ENCODE results near the gene BSN.

BSN gene

DNA sequence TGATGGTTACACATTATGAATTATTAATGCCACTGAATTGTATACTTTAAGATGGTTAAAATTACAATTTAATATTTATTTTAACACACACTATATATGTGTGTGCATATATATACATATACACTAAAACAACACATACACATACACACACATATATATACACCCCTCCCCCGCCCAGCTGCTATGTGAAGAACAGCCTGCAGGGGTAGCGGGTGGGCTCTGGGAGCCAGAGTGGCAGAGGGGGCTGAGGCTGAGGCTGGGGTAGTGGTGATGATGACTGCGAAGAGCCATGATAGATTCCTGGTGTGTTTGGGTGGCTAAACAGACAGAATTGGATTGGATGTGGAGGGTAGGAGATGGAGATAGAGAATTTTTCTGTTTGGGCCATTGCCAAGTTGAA is 80.5 kb downstream of the BSN start:
- no peak for DNase-seq

GRCh38 chr3:49636883-49637609 is 82.8 kb downstream of the BSN start:
- no peak for DNase-seq

DNA sequence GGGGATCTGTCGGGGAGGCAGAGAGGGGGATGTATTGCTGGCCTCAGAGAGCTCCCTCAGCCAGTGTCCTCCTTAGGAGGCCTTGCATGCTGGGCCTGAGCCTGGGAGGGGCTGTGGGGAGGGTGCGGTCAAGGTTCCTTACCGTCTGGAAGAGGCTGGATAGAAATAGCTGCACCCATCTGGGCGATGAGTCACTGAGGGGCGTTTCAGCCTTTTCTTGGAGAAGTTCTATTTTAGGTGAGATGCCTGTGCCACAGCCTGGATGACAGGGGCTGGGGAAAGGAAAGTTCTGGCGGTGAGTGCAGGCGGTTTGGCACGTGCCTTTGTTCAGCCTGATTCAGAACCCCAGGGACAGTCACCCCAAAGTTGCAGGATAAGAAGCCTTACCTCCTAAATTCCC is 84.2 kb downstream of the BSN start:
- DNase-seq = no peak

DNA sequence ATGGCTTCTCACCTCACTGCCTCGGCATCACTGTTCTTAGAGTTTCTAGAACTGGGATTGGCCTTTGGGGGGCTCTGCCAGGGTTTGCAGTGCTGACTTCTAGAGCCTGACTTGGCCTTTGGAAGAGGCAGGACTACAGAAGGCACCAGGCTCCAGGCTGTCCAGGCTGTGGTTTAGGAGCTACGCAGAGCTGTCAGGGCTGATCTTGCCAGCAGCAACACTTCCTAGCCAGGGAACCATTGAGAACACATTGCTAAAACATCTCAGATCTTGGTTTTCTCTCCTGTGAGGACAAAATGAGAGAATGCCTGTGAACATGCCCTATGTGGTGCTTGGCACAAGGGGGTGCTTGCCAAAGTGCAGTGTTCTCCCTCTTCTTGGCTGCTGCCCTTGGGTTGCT is 85.3 kb downstream of the BSN start:
- no peak for DNase-seq

GRCh38 chr3:49641292-49641691 is 87.0 kb downstream of the BSN start:
- no peak for DNase-seq

GRCh38 chr3:49641921-49642707 is 87.8 kb downstream of the BSN start:
- no peak for DNase-seq

DNA sequence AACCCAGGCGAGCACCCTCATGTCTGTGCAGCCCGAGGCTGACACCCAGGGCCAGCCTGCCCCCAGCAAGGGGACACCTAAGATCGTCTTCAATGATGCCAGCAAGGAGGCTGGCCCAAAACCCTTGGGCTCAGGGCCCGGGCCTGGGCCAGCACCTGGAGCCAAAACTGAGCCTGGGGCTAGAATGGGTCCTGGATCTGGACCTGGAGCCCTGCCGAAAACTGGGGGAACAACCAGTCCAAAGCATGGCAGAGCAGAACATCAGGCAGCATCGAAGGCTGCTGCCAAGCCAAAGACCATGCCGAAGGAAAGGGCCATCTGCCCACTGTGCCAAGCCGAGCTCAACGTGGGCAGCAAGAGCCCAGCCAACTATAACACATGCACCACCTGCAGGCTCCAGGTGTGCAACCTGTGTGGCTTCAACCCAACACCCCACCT is 88.5 kb downstream of the BSN start:
- no peak for DNase-seq

DNA sequence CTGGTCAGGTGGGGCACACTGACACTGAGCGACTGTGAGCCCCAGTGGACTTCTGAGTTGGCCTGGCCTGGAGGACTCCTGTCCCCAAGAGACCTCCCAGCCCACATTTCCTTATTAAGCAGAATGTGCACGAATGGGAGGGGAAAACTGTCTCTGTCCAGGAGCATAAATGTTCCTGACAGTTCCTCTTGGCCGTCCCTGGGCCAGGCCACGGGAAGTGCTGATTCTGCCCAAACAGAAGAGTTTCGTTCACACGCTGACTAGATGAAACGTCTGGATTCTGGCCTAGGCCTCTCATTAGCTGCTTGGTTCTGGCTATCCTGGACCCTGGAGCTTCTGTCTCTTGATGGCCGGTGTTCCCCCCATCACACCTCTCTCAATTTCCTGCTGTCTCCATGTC is 90.4 kb downstream of the BSN start:
- DNase-seq = no peak

DNA sequence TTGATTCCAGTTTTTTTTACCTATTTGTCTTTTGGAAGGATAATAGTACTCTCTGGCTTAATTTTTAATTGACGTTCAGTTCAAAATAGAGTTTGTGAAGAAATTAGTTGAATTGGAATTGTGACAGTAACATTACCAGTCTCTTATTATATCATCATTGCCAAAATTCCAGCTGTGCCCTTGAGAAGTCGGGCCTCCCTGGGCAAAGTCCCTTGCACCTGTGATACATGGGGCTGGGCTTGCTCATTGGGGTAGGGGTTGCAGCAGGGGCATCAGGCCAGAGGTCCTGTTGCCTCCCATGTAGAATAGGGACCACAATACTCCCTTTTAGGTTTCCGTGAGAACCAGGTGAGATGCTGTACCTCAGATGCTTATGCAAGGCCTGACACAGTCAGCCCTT is 92.0 kb downstream of the BSN start:
- no peak for DNase-seq

- no peak for DNase-seq
These were observed 93.5 kb downstream of the BSN start for GRCh38 chr3:49647741-49648140.

DNA sequence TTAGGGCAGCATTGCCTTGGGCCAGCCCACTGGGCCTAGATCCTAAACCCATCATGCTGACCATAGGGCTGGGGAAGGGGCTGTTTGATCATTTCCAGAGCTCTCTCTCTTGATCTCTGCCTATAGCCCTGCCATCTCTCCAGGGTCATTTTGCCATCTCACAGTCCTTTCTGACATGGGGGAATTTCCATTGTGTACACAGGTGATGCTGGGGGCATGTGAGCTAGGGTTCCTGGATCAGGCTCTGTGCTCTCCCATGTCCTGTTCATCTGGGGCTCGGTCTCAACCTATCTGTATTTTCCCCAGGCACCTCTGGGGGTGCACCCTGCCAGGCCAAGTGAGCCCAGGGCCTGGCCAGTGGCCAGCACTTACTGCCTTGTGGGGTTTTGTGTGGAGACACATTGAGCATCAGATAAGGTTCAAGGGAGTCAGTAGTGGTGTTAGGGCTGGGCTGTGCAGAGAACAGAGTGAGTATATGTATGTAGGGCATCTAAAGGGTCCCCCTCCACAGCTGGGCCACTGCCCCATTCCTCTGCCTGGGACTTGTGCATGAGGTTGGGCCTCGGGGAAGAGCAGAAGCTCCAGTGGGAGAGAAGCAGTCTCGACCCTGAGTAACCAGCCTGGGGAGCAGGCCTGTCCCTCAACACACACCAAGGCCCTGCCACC is 94.2 kb downstream of the BSN start:
- DNase-seq = no peak

GRCh38 chr3:49649576-49649975 is 95.3 kb downstream of the BSN start:
- no peak for DNase-seq

- DNase-seq = no peak
These were observed 95.9 kb downstream of the BSN start for GRCh38 chr3:49650177-49650576.

GRCh38 chr3:49650637-49651036 is 96.4 kb downstream of the BSN start:
- no peak for DNase-seq

GRCh38 chr3:49652218-49652902 is 98.1 kb downstream of the BSN start:
- no peak for DNase-seq

GRCh38 chr3:49652903-49653415 is 98.7 kb downstream of the BSN start:
- DNase-seq = no peak

GRCh38 chr3:49653621-49654020 is 99.3 kb downstream of the BSN start:
- no peak for DNase-seq

GRCh38 chr3:49654176-49654825 is 100.0 kb downstream of the BSN start:
- no peak for DNase-seq

DNA sequence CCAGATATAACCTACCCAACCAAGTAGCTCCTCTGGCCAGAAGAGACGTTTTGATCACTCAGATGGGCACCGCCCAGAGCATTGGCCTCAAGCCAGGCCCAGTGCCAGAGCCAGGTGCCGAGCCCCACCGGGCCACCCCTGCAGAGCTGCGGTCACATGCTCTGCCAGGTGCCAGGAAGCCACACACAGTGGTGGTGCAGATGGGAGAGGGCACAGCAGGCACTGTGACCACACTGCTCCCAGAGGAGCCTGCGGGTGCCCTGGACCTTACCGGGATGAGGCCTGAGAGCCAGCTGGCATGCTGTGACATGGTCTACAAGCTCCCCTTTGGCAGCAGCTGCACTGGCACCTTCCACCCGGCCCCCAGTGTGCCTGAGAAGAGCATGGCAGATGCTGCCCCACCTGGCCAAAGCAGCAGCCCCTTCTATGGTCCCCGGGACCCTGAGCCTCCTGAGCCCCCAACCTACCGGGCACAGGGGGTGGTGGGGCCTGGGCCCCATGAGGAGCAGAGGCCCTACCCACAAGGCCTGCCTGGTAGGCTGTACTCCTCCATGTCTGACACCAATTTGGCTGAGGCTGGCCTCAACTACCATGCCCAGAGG is 100.8 kb downstream of the BSN start:
- no peak for DNase-seq

DNA sequence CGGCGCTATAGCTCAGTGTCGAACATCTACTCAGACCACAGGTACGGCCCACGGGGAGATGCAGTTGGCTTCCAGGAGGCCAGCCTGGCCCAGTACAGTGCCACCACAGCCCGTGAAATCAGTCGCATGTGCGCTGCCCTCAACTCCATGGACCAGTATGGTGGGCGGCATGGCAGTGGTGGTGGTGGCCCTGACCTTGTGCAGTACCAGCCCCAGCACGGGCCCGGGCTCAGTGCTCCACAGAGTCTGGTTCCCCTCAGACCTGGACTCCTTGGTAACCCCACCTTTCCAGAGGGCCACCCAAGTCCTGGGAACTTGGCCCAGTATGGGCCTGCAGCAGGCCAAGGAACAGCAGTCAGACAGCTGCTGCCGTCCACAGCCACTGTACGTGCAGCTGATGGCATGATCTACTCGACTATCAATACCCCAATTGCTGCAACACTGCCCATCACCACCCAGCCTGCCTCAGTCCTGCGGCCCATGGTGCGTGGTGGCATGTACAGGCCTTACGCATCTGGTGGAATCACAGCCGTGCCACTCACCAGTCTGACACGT is 101.5 kb downstream of the BSN start:
- DNase-seq = no peak

- DNase-seq = no peak
These were observed 102.3 kb downstream of the BSN start for GRCh38 chr3:49656541-49657112.

Data from CD4-positive, alpha-beta T cell treated with Interferon alpha-2 for 1 hour (primary cell).